ENCODE data around the gene AMY2B. TPM values are rescaled to one million over a fixed set of nuclear protein-coding genes. Genes with fewer than 3 reads are reported as not detected.
"Not testable (repeated sequence)": the region's sequence is repeated elsewhere in the genome, so short reads cannot be mapped to it uniquely, and the experiment has no call there.

The AMY2B gene
- total RNA-seq, 1 donor from 2014 or later: 23.5 TPM

GRCh38 chr1:103583887-103584286 lies 12.5 kb downstream of the AMY2B start:
- ATAC-seq (no peak), DNase-seq (no peak)
- no peaks in the 10 kb centered on the region for H3K9me3 ChIP-seq
- H3K36me3 ChIP-seq: no peaks in the 10 kb centered on the region
- TF ChIP-seq CTCF (IDR thresholded peaks at IDR 0.05): no peak
- no peaks in the 10 kb centered on the region for H3K27me3 ChIP-seq (ENCODE audit: low read depth)
- intact Hi-C loops (cut with DNase I): no loop called here
- H3K27ac ChIP-seq: no peak overlapping the region
- H3K4me1 ChIP-seq: no peaks in the 10 kb centered on the region
- no peak overlapping the region for H3K4me3 ChIP-seq

GRCh38 chr1:103584537-103584936 lies 13.1 kb downstream of the AMY2B start:
- H3K4me1 ChIP-seq: no peaks in the 10 kb centered on the region
- H3K4me3 ChIP-seq: no peak overlapping the region
- no peak for DNase-seq
- no peak for ATAC-seq
- H3K36me3 ChIP-seq: no peaks in the 10 kb centered on the region
- H3K9me3 ChIP-seq: no peaks in the 10 kb centered on the region
- intact Hi-C loops (cut with DNase I): no loop called here
- H3K27ac ChIP-seq: no peak overlapping the region
- no peaks in the 10 kb centered on the region for H3K27me3 ChIP-seq (ENCODE audit: low read depth)
- TF ChIP-seq CTCF (IDR thresholded peaks at IDR 0.05): no peak

DNA sequence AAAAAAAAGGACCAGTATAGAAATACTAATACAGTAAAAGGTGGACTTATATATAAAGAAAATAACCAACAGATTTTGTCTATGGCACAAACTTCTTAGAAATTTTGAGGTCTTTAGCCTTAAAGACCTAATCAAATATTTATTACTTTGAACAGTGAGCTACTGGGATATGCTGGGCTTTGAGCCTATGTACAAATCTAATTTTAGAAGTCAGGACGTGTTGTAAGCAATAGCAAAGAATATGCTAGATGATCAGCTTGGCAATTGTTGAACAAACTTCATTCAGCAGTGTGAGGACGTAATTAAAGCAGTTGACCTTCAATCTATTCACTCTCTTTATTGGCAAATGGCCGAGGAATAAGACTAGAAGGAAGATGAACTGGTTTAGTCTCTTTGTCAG lies 31.4 kb downstream of the AMY2B start:
- H3K9me3 ChIP-seq; DNase-seq; H3K36me3 ChIP-seq; H3K4me3 ChIP-seq; H3K27ac ChIP-seq; ATAC-seq; intact Hi-C loops (cut with DNase I); H3K4me1 ChIP-seq; H3K27me3 ChIP-seq (ENCODE audit: low read depth): not testable (repeated sequence)

- ATAC-seq (no peak), DNase-seq (peak; percentile 9)
- intact Hi-C loops (cut with DNase I): no loop called here
- Histone ChIP-seq H3K4me3 (no peak overlapping the region), H3K4me1 (no peaks in the 10 kb centered on the region), H3K27me3 (ENCODE audit: low read depth) (no peaks in the 10 kb centered on the region), H3K27ac (no peak overlapping the region), H3K9me3 (no peaks in the 10 kb centered on the region), H3K36me3 (no peaks in the 10 kb centered on the region)
- no peak for TF ChIP-seq CTCF (IDR thresholded peaks at IDR 0.05)
Observed at GRCh38 chr1:103616362-103616761, 45.0 kb downstream of the AMY2B start.

DNA sequence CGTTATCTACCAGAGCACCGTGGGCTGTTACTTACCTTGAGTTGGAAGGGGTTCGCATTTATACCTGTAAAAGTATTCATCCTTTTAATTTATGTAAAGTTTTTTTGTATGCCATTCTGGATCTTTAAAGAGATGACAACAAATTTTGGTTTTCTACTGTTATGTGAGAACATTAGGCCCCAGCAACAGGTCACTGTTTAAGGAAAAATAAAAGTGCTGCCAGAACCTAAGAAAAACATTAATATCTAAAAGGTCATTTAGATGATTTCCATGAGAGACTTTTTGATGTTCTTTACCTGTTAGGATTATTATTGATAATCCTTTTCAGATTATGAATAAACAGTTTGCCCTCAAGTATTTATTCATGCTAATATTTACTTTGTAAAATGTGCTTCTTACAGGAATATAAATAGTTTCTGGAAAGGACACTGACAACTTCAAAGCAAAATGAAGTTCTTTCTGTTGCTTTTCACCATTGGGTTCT lies 45.6 kb downstream of the AMY2B start, which contains the start of gene AMY2A:
Gene AMY2A (plus strand): TSS at position 434 of the 484 bp plus-strand sequence. CDS start 14 bp downstream, at position 448.
- H3K4me1 ChIP-seq; H3K9me3 ChIP-seq; intact Hi-C loops (cut with DNase I); H3K36me3 ChIP-seq; H3K27me3 ChIP-seq (ENCODE audit: low read depth); DNase-seq; ATAC-seq; H3K27ac ChIP-seq; H3K4me3 ChIP-seq: not testable (repeated sequence)

- ATAC-seq: peak in 1 of 2 donors; percentile 41
- H3K9me3 ChIP-seq; intact Hi-C loops (cut with DNase I); H3K27ac ChIP-seq; H3K4me3 ChIP-seq; H3K36me3 ChIP-seq; H3K4me1 ChIP-seq; H3K27me3 ChIP-seq (ENCODE audit: low read depth); DNase-seq: not testable (repeated sequence)
Observed at GRCh38 chr1:103627436-103627835, 56.0 kb downstream of the AMY2B start.

Other genes with a start within 250 kb of the AMY2B start
- gene RNPC3, start 45.9 kb upstream of the AMY2B start, total RNA-seq: 35.0 TPM
- not detected for gene AMY2A, start 45.8 kb downstream of the AMY2B start, total RNA-seq
- gene AMY1A, start 84.2 kb downstream of the AMY2B start, total RNA-seq: 5.8 TPM
- 5.8 TPM for gene AMY1B, start 124.6 kb downstream of the AMY2B start, total RNA-seq
- 35.3 TPM for gene AMY1C, start 178.3 kb downstream of the AMY2B start, total RNA-seq

All from lower lobe of right lung (tissue), 2 donors.